CD4-positive, alpha-beta T cell (primary cell): ENCODE data around the gene NOTCH2. TPM values are rescaled to one million over a fixed set of nuclear protein-coding genes. Genes with fewer than 3 reads are reported as not detected.

Source experiments
- ATAC-seq: fragments of 200-7000 bp; cut with Tn5 transposase; one replicate; pipeline ENCODE4 v1.10.0; 2022; ENCODE audit warnings: mild to moderate bottlenecking; ENCODE audit not compliant: poor library complexity
- CTCF ChIA-PET: fragments of 350-600 bp; sonication (Branson Sonifier 250); formaldehyde crosslinking; loops from one replicate; lab custom pipeline; 2021; ENCODE audit warnings: antibody characterized with exemption, inconsistent platforms; lab: Charles Lee
- POLR2A ChIA-PET: fragments of 350-600 bp; sonication (Branson Sonifier 250); formaldehyde crosslinking; loops from one replicate; lab custom pipeline; 2021; ENCODE audit warnings: antibody characterized with exemption, inconsistent platforms; lab: Charles Lee
- DNase-seq, 14 experiments: peaks; one replicate each; pipeline ENCODE4 v3.0.0-alpha.2; 2013 to 2020; ENCODE audit warnings: mixed read lengths in 2 of 14
- H3K27ac ChIP-seq, 2 donors: one replicate each; pipeline versions ENCODE4 v1.5.1 to v1.7.0; 2013; ENCODE audit warnings: low read length in 2 of 2, low read depth in 1 of 2, mild to moderate bottlenecking in 1 of 2
- H3K27me3 ChIP-seq, 2 experiments: 1 replicate in 1 of 2; 2 replicates in 1 of 2; pipeline versions ENCODE4 v1.6.1 to v1.7.0; 2013; ENCODE audit warnings: low read length in 2 of 2, control low read depth in 1 of 2, mild to moderate bottlenecking in 1 of 2, moderate library complexity in 1 of 2; ENCODE audit not compliant: insufficient read depth in 2 of 2, control insufficient read depth in 1 of 2
- H3K36me3 ChIP-seq: one replicate; pipeline ENCODE4 v1.6.1; 2013; ENCODE audit warnings: low read length, control low read depth; ENCODE audit not compliant: insufficient read depth
- H3K4me1 ChIP-seq: one replicate; pipeline ENCODE4 v1.6.1; 2013; ENCODE audit warnings: low read length, control low read depth; ENCODE audit not compliant: insufficient read depth
- H3K4me3 ChIP-seq: one replicate; pipeline ENCODE4 v1.5.1; 2013; ENCODE audit warnings: mild to moderate bottlenecking, low read length, moderate library complexity
- H3K9me3 ChIP-seq, 2 experiments: 1 replicate in 1 of 2; 2 replicates in 1 of 2; pipeline versions ENCODE4 v1.6.1 to v1.7.0; 2013; ENCODE audit warnings: low read length in 2 of 2, mild to moderate bottlenecking in 2 of 2, control low read depth in 1 of 2, moderate library complexity in 1 of 2; ENCODE audit not compliant: control insufficient read depth in 1 of 2, insufficient read depth in 1 of 2
- H3K27ac Mint-ChIP-seq: one replicate; pipeline ENCODE4 v1.8.0; 2020; ENCODE audit warnings: mixed read lengths
- H3K27me3 Mint-ChIP-seq: one replicate; pipeline ENCODE4 v1.8.0; 2021; ENCODE audit warnings: mixed read lengths
- H3K36me3 Mint-ChIP-seq: one replicate; pipeline ENCODE4 v1.8.0; 2021; ENCODE audit warnings: low read depth, mixed read lengths
- H3K4me1 Mint-ChIP-seq: one replicate; pipeline ENCODE4 v1.8.0; 2021; ENCODE audit warnings: low read depth, mixed read lengths
- H3K4me3 Mint-ChIP-seq: one replicate; pipeline ENCODE4 v1.8.0; 2020; ENCODE audit warnings: mild to moderate bottlenecking, mixed read lengths
- H3K9me3 Mint-ChIP-seq: one replicate; pipeline ENCODE4 v1.8.0; 2020; ENCODE audit warnings: mixed read lengths
- CTCF ChIP-seq: fragments of 200-600 bp; IDR thresholded peaks from one replicate; pipeline ENCODE4 v1.8.0; 2022; ENCODE audit warnings: antibody characterized with exemption, mild to moderate bottlenecking
- intact Hi-C, 2 experiments: fragments of 100-400 bp; cut with DNase I in 1 of 2; cut with micrococcal nuclease in 1 of 2; formaldehyde crosslinking; loops; one replicate each; pipeline versions ENCODE4 v1.15.1 to v1.9.0; 2023 to 2025; cut with DNase I, micrococcal nuclease
- total RNA-seq, 174 experiments: library from RNA in 2 of 174; stranded (reverse) in 2 of 174; gene quantifications; one replicate each; pipeline ENCODE4 v1.2.3 and lab custom pipeline; 2021 to 2026

Gene NOTCH2
- total RNA-seq, 2 experiments from 2014 or later: 27.5 to 29.4 TPM

GRCh38 chr1:119952496-119952895, 117.0 kb downstream of the NOTCH2 start:
- H3K27me3 ChIP-seq: no peaks in the 10 kb centered on the region
- ChIA-PET CTCF (interaction anchor here (0.9 kb wide), 1 partner anchor 15 kb away, joined by 4 read pairs; no protein-coding TSS in a partner anchor), POLR2A (no interaction called here)
- no peak overlapping the region for H3K4me3 Mint-ChIP-seq
- no peaks in the 10 kb centered on the region for H3K9me3 Mint-ChIP-seq
- no peaks in the 10 kb centered on the region for H3K27me3 Mint-ChIP-seq
- no peak for TF ChIP-seq CTCF
- H3K27ac ChIP-seq: no peak overlapping the region
- H3K4me1 Mint-ChIP-seq: no peaks in the 10 kb centered on the region
- intact Hi-C loops: no loop called here
- no peak overlapping the region for H3K4me3 ChIP-seq
- DNase-seq (no peak), ATAC-seq (no peak)
- H3K36me3 ChIP-seq: peaks cover 75% of the 10 kb centered on the region
- H3K4me1 ChIP-seq: no peaks in the 10 kb centered on the region
- no peaks in the 10 kb centered on the region for H3K9me3 ChIP-seq
- H3K27ac Mint-ChIP-seq: no peak overlapping the region
- peaks cover 81% of the 10 kb centered on the region for H3K36me3 Mint-ChIP-seq

GRCh38 chr1:119948342-119949214, 120.9 kb downstream of the NOTCH2 start:
- H3K36me3 Mint-ChIP-seq: peaks cover 82% of the 10 kb centered on the region
- Histone ChIP-seq H3K4me1 (no peaks in the 10 kb centered on the region), H3K4me3 (no peak overlapping the region), H3K36me3 (peaks cover 53% of the 10 kb centered on the region), H3K27me3 (no peaks in the 10 kb centered on the region), H3K9me3 (no peaks in the 10 kb centered on the region), H3K27ac (no peak overlapping the region)
- ATAC-seq: peak; percentile 54
- peak; percentile 52 to 74 (median 62) for DNase-seq
- peak; percentile 73 for TF ChIP-seq CTCF
- ChIA-PET CTCF (interaction anchor here (1.2 to 2.3 kb wide), 4 partner anchors 8 to 22 kb away, joined by 4 to 8 read pairs (median 4); no protein-coding TSS in a partner anchor), POLR2A (no interaction called here)
- no peaks in the 10 kb centered on the region for H3K4me1 Mint-ChIP-seq
- H3K4me3 Mint-ChIP-seq: no peak overlapping the region
- H3K9me3 Mint-ChIP-seq: no peaks in the 10 kb centered on the region
- intact Hi-C loops: loop anchor here in 1 of 2 experiments (10.0 kb wide), 1 partner anchor 196 kb away; no protein-coding TSS in a partner anchor
- H3K27ac Mint-ChIP-seq: no peak overlapping the region
- H3K27me3 Mint-ChIP-seq: no peaks in the 10 kb centered on the region

- peaks cover 43% of the 10 kb centered on the region for H3K36me3 ChIP-seq
- no peaks in the 10 kb centered on the region for H3K9me3 Mint-ChIP-seq
- no peaks in the 10 kb centered on the region for H3K4me1 ChIP-seq
- H3K4me1 Mint-ChIP-seq: no peaks in the 10 kb centered on the region
- no peak overlapping the region for H3K27ac ChIP-seq
- no peaks in the 10 kb centered on the region for H3K27me3 ChIP-seq
- no peaks in the 10 kb centered on the region for H3K9me3 ChIP-seq
- H3K4me3 Mint-ChIP-seq: no peak overlapping the region
- no peak overlapping the region for H3K27ac Mint-ChIP-seq
- ChIA-PET CTCF (interaction anchor here (1.6 kb wide), 1 partner anchor 20 kb away, joined by 4 read pairs; no protein-coding TSS in a partner anchor), POLR2A (no interaction called here)
- DNase-seq: no peak
- peaks cover 79% of the 10 kb centered on the region for H3K36me3 Mint-ChIP-seq
- TF ChIP-seq CTCF: no peak
- H3K4me3 ChIP-seq: no peak overlapping the region
- intact Hi-C loops: loop anchor here in 1 of 2 experiments (10.0 kb wide), 1 partner anchor 197 kb away; no protein-coding TSS in a partner anchor
- H3K27me3 Mint-ChIP-seq: no peaks in the 10 kb centered on the region
- ATAC-seq: no peak
Observed at GRCh38 chr1:119947468-119947867, 122.0 kb downstream of the NOTCH2 start.
